IPS-18c (cell line): ENCODE measurements around the gene CLDN14.

Source experiments
- H3K4me3 ChIP-seq: 2 replicates; pipeline ENCODE4 v1.7.0; 2013; ENCODE audit warnings: low read depth, mild to moderate bottlenecking, low read length, moderate library complexity; ENCODE audit not compliant: insufficient read depth
- H3K9me3 ChIP-seq: one replicate; pipeline ENCODE4 v1.6.1; 2013; ENCODE audit warnings: mild to moderate bottlenecking, low read length, moderate library complexity; ENCODE audit not compliant: control insufficient read depth, insufficient read depth

The CLDN14 gene

GRCh38 chr21:36425286-36425685 lies 54.6 kb downstream of the CLDN14 start:
- Histone ChIP-seq H3K9me3 (no peaks in the 10 kb centered on the region), H3K4me3 (no peak overlapping the region)

GRCh38 chr21:36424592-36424991 lies 55.3 kb downstream of the CLDN14 start:
- Histone ChIP-seq H3K9me3 (no peaks in the 10 kb centered on the region), H3K4me3 (no peak overlapping the region)

GRCh38 chr21:36423771-36424433 lies 56.0 kb downstream of the CLDN14 start:
- no peak overlapping the region for H3K4me3 ChIP-seq
- no peaks in the 10 kb centered on the region for H3K9me3 ChIP-seq

GRCh38 chr21:36422279-36423098 lies 57.4 kb downstream of the CLDN14 start:
- Histone ChIP-seq H3K4me3 (no peak overlapping the region), H3K9me3 (no peaks in the 10 kb centered on the region)

GRCh38 chr21:36420571-36421339 lies 59.2 kb downstream of the CLDN14 start:
- H3K9me3 ChIP-seq: no peaks in the 10 kb centered on the region
- no peak overlapping the region for H3K4me3 ChIP-seq

- Histone ChIP-seq H3K9me3 (no peaks in the 10 kb centered on the region), H3K4me3 (no peak overlapping the region)
These were observed 59.9 kb downstream of the CLDN14 start for GRCh38 chr21:36419996-36420395.

GRCh38 chr21:36419241-36419640 lies 60.7 kb downstream of the CLDN14 start:
- no peaks in the 10 kb centered on the region for H3K9me3 ChIP-seq
- H3K4me3 ChIP-seq: no peak overlapping the region

- no peaks in the 10 kb centered on the region for H3K9me3 ChIP-seq
- H3K4me3 ChIP-seq: no peak overlapping the region
These were observed 64.5 kb downstream of the CLDN14 start for GRCh38 chr21:36415375-36415774.

GRCh38 chr21:36412916-36413315 lies 67.0 kb downstream of the CLDN14 start:
- no peaks in the 10 kb centered on the region for H3K9me3 ChIP-seq
- H3K4me3 ChIP-seq: no peak overlapping the region

- no peaks in the 10 kb centered on the region for H3K9me3 ChIP-seq
- no peak overlapping the region for H3K4me3 ChIP-seq
These were observed 68.6 kb downstream of the CLDN14 start for GRCh38 chr21:36411301-36411700.
